ENCODE data around the gene EML3. TPM values are rescaled to one million over a fixed set of nuclear protein-coding genes. Genes with fewer than 3 reads are reported as not detected.
A peak's percentile ranks its signal among the peaks of the same experiment; 100 is the strongest.
"Not testable (repeated sequence)": the region's sequence is repeated elsewhere in the genome, so short reads cannot be mapped to it uniquely, and the experiment has no call there.

EML3 gene
- total and polyA plus RNA-seq, 11 donors = 8.8 to 40.9 (median 15.3) TPM

DNA sequence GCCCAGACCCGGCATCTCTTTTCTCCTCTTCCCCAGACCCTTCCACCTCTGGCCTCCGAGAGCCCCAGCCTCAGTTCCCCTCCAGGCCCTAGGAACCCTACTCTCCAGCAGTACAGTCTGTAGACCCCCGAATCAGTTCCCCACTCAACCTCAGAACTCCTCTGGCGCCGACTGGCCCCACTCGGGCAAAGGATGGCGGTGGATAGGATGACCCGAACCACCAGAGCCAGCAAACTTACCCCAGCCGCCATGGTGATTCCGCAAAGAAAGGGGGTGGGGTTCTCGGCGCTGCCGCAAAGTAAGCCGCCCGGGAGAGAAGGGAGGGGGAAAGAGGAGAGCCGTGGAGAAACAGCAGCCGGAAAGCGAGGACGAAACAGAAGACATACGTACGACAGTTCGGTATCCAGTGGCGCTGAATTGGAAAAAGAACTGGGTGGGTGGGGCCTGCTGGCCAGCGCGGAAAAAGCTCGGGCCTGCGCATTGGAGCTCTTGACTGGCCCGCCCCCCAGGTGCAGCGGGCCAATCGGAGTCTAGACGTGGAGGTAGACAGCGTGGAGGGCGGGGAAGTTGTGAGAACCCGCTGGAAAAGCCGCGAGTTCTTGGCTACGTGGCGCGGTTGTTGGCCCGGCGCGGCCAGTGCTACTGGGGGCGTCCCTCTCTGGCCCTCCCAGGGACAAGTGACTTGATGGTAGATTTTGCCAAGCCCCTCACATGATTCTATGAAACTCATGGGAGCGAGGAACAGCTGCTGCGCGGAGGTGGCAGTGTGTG lies 38.8 kb downstream of the EML3 start, which contains the start of gene EEF1G:
Gene EEF1G (minus strand): TSS at position 300 of the 771 bp plus-strand sequence. CDS start 49 bp downstream, at position 251.
- Histone ChIP-seq H3K4me3 (peak within 1 kb of the TSS; percentile 58 to 95 (median 76)), H3K36me3 (peaks cover 0 to 72% (median 60%) of the 10 kb centered on the region in 9 donors), H3K9me3 (no peaks in the 10 kb centered on the region), H3K27ac (peak within 1 kb of the TSS; percentile 61 to 98 (median 94)), H3K27me3 (no peaks in the 10 kb centered on the region), H3K4me1 (peaks cover 7 to 72% (median 44%) of the 10 kb centered on the region in 12 donors)
- DNase-seq (peak; percentile 98 to 99 (median 99)), ATAC-seq (peak; percentile 95 to 97 (median 96))
- 0 to 1% (median 0%) methylated on average over 42 to 46 of the region's 46 CpGs for WGBS, 4 donors
- TF ChIP-seq, protein P1, sequence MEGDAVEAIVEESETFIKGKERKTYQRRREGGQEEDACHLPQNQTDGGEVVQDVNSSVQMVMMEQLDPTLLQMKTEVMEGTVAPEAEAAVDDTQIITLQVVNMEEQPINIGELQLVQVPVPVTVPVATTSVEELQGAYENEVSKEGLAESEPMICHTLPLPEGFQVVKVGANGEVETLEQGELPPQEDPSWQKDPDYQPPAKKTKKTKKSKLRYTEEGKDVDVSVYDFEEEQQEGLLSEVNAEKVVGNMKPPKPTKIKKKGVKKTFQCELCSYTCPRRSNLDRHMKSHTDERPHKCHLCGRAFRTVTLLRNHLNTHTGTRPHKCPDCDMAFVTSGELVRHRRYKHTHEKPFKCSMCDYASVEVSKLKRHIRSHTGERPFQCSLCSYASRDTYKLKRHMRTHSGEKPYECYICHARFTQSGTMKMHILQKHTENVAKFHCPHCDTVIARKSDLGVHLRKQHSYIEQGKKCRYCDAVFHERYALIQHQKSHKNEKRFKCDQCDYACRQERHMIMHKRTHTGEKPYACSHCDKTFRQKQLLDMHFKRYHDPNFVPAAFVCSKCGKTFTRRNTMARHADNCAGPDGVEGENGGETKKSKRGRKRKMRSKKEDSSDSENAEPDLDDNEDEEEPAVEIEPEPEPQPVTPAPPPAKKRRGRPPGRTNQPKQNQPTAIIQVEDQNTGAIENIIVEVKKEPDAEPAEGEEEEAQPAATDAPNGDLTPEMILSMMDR (IDR thresholded peaks at IDR 0.05) = no peak
- TF ChIP-seq POLR2A (IDR thresholded peaks at IDR 0.05) = peak; percentile 33 to 95
- intact Hi-C loops (cut with DNase I) = loop anchor here in 3 of 10 donors (1.0 to 2.0 kb wide), 4 partner anchors 13 to 27 kb away; partner anchors contain the start of genes TUT1 (in 2 of the 3) and AHNAK (in 1 of the 3)

DNA sequence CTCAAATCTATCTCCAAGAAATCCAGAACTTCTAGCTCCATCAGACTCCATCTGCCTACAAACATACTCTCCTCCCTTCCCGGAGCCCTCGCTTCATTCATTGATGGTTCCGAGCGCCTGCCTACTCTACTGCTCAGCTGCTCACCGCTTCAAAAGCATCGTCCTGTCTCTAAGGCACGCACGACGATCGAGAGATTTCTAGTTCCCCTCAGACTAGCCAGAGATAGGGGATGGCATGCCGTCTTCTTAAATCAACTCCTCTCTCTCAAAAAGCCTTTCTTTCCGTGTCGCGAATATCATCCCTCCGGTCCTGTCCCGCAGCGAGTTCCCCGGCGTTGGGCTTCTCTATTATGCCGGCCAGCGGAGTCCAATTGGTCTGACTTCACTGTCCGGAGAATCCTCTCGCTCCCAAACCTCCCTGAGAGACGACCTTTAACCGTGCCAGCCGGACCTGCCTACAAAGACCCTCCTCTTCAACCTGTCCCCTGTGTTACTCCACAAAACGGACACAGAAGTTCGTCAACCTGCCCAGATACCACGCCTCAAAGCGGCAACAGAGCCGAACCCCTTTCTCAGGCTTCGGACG lies 39.5 kb downstream of the EML3 start:
- peak in 1 of 4 donors; percentile 4 for ATAC-seq
- Histone ChIP-seq H3K9me3 (no peaks in the 10 kb centered on the region), H3K27me3 (no peaks in the 10 kb centered on the region), H3K4me1 (peaks cover 7 to 67% (median 44%) of the 10 kb centered on the region in 12 donors), H3K27ac (peak overlapping the region; percentile 19 to 97 (median 80)), H3K36me3 (peaks cover 0 to 72% (median 60%) of the 10 kb centered on the region in 9 donors), H3K4me3 (peak overlapping the region; percentile 58 to 95 (median 76))
- 0 to 1% (median 1%) methylated on average over 33 of the region's 33 CpGs for WGBS, 4 donors
- no peak for DNase-seq
- intact Hi-C loops (cut with DNase I) = loop anchor here in 1 of 10 donors (1.0 kb wide), 1 partner anchor 13 kb away; no protein-coding TSS in a partner anchor
- TF ChIP-seq POLR2A (IDR thresholded peaks at IDR 0.05) = no peak
- TF ChIP-seq, protein P1 (IDR thresholded peaks at IDR 0.05) = no peak

DNA sequence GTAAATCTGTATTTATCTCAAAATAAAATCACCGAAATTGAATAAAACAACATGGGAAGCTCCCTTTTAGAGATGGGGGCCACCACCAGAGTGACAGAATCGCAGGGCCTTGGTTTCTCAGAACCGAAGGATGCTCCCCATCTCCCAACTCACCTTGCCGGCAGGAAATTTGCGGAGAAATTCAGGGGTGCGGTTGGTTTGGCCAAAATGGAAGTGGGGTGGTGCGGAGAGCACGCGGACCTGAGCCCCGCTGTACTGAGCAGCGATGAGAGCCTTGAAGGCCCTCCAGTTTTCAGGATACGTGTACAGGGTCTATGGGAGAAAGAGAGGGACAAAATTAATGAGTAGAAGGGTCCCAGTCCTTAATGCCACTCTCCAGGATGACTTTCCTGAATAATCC lies 40.1 kb downstream of the EML3 start:
- Histone ChIP-seq H3K9me3 (no peaks in the 10 kb centered on the region), H3K4me3 (peak overlapping the region; percentile 58 to 95 (median 76)), H3K4me1 (peaks cover 7 to 67% (median 44%) of the 10 kb centered on the region in 12 donors), H3K27me3 (no peaks in the 10 kb centered on the region), H3K36me3 (peaks cover 0 to 72% (median 63%) of the 10 kb centered on the region in 9 donors), H3K27ac (peak overlapping the region in 8 of 12 donors; percentile 4 to 97 (median 83))
- DNase-seq = no peak
- intact Hi-C loops (cut with DNase I) = no loop called here
- 71 to 78% (median 73%) methylated on average over 12 of the region's 12 CpGs for WGBS, 4 donors
- ATAC-seq = no peak
- no peak for TF ChIP-seq POLR2A (IDR thresholded peaks at IDR 0.05)
- TF ChIP-seq, protein P1 (IDR thresholded peaks at IDR 0.05) = no peak

GRCh38 chr11:62571493-62571892 lies 41.1 kb downstream of the EML3 start:
- DNase-seq; intact Hi-C loops (cut with DNase I); H3K4me3 ChIP-seq; ATAC-seq; H3K9me3 ChIP-seq; H3K27me3 ChIP-seq: not testable (repeated sequence)
- WGBS, 4 donors = 67 to 81% (median 77%) methylated on average over 5 of the region's 5 CpGs
- Histone ChIP-seq H3K36me3 (peaks cover 0 to 73% (median 65%) of the 10 kb centered on the region in 9 donors), H3K27ac (peak overlapping the region in 2 of 12 donors; percentile 88 to 97), H3K4me1 (peaks cover 7 to 62% (median 42%) of the 10 kb centered on the region in 12 donors)

- intact Hi-C loops (cut with DNase I) = not testable (repeated sequence)
- H3K27ac ChIP-seq = peak overlapping the region in 1 of 12 donors; percentile 15
- peaks cover 7 to 56% (median 38%) of the 10 kb centered on the region in 12 donors for H3K4me1 ChIP-seq
Measured at GRCh38 chr11:62570903-62571302, 41.7 kb downstream of the EML3 start.

More at GRCh38 chr11:62570903-62571302, 41.7 kb downstream of the EML3 start:
- peaks cover 0 to 73% (median 65%) of the 10 kb centered on the region in 9 donors for H3K36me3 ChIP-seq
- H3K27me3 ChIP-seq, H3K9me3 ChIP-seq, DNase-seq, ATAC-seq, H3K4me3 ChIP-seq: not testable (repeated sequence)
- WGBS, 4 donors = 92 to 97% (median 94%) methylated on average over 5 of the region's 5 CpGs
